ENCODE results near the gene C2orf68. TPM values are rescaled to one million over a fixed set of nuclear protein-coding genes. Genes with fewer than 3 reads are reported as not detected.

The C2orf68 gene
- total and polyA plus RNA-seq, 9 of the 15 experiments (the other 6 are each of a cell fraction or from before 2014, with no cell fraction given) = 22.1 to 50.0 (median 31.8) TPM

DNA sequence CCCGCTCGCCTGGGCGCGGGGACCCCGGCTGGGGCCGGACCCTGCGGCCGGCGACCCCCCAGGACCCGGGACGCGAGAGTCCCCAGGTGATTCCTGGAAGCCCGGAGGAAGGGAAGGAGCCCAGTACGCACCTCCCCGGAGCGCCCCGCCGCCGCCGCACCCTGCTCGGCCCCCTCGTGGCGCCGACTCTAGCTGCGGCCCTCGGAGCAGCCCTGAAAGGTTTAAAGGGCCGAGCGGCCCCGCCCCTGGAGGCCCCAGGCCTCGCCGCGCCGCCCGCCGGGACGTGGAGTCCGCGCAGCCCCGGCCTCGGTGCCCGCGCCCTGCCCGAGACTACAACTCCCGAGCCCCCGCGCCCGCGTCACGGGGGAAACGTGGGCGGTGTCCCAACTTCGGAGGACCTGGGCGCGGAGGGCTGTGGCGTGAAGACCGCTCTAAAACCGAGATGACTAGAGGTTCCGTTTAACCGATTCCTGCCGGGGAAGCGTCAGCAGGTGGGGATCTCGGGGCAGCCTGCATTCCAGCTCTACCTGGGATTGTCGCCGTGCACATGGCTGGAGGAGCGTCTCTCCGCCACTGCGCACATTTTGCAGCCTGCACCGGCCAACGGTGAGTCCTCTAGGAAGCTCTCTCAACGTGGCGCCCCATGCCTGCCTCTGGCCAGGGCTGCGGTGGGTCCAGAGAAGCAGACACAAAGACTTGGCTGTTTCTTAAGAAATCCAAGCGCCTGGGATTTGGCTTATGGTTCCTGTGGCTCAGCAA is 9.2 kb downstream of the C2orf68 start, which contains the start of gene TMEM150A (continued):
- peak in 1 of 3 experiments; percentile 32 for TF ChIP-seq YY1 (IDR thresholded peaks at IDR 0.05; ENCODE audit: borderline replicate concordance in 1 of 3, control insufficient read depth in 1 of 3, extremely low read depth in 1 of 3, insufficient read depth in 3 of 3, insufficient read length in 1 of 3, insufficient replicate concordance in 2 of 3, low read depth in 1 of 3, low read length in 2 of 3)
- peak; percentile 82 for TF ChIP-seq ZNF143 (CRISPR knock-in tag; IDR thresholded peaks at IDR 0.05)
- no peak for TF ChIP-seq CHCHD3 (CRISPR knock-in tag; IDR thresholded peaks at IDR 0.05)
- TF ChIP-seq, protein P1, sequence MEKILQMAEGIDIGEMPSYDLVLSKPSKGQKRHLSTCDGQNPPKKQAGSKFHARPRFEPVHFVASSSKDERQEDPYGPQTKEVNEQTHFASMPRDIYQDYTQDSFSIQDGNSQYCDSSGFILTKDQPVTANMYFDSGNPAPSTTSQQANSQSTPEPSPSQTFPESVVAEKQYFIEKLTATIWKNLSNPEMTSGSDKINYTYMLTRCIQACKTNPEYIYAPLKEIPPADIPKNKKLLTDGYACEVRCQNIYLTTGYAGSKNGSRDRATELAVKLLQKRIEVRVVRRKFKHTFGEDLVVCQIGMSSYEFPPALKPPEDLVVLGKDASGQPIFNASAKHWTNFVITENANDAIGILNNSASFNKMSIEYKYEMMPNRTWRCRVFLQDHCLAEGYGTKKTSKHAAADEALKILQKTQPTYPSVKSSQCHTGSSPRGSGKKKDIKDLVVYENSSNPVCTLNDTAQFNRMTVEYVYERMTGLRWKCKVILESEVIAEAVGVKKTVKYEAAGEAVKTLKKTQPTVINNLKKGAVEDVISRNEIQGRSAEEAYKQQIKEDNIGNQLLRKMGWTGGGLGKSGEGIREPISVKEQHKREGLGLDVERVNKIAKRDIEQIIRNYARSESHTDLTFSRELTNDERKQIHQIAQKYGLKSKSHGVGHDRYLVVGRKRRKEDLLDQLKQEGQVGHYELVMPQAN (IDR thresholded peaks at IDR 0.05; ENCODE audit: borderline replicate concordance) = peak; percentile 99
- TF ChIP-seq SMAD4 (CRISPR knock-in tag; conservative IDR thresholded peaks at IDR 0.05) = peak; percentile 89
- TF ChIP-seq ZNF3 (CRISPR knock-in tag; IDR thresholded peaks at IDR 0.05) = no peak
- TF ChIP-seq POLR2AphosphoS2 (IDR thresholded peaks at IDR 0.05; ENCODE audit: low read length) = no peak
- TF ChIP-seq, protein P2, sequence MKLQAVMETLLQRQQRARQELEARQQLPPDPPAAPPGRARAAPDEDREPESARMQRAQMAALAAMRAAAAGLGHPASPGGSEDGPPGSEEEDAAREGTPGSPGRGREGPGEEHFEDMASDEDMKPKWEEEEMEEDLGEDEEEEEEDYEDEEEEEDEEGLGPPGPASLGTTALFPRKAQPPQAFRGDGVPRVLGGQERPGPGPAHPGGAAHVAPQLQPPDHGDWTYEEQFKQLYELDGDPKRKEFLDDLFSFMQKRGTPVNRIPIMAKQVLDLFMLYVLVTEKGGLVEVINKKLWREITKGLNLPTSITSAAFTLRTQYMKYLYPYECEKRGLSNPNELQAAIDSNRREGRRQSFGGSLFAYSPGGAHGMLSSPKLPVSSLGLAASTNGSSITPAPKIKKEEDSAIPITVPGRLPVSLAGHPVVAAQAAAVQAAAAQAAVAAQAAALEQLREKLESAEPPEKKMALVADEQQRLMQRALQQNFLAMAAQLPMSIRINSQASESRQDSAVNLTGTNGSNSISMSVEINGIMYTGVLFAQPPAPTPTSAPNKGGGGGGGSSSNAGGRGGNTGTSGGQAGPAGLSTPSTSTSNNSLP (IDR thresholded peaks at IDR 0.05; ENCODE audit: borderline replicate concordance, low read depth, low read length) = no peak
- TF ChIP-seq ZNF780A (CRISPR knock-in tag; IDR thresholded peaks at IDR 0.05) = no peak
- TF ChIP-seq ELF4 (CRISPR knock-in tag; IDR thresholded peaks at IDR 0.05) = no peak
- peak; percentile 44 for TF ChIP-seq RBBP5 (IDR thresholded peaks at IDR 0.05; ENCODE audit: borderline replicate concordance, insufficient read depth, low read length, poor library complexity, severe bottlenecking)
- TF ChIP-seq JUNB (CRISPR knock-in tag; conservative IDR thresholded peaks at IDR 0.05) = no peak
- TF ChIP-seq, protein P3, sequence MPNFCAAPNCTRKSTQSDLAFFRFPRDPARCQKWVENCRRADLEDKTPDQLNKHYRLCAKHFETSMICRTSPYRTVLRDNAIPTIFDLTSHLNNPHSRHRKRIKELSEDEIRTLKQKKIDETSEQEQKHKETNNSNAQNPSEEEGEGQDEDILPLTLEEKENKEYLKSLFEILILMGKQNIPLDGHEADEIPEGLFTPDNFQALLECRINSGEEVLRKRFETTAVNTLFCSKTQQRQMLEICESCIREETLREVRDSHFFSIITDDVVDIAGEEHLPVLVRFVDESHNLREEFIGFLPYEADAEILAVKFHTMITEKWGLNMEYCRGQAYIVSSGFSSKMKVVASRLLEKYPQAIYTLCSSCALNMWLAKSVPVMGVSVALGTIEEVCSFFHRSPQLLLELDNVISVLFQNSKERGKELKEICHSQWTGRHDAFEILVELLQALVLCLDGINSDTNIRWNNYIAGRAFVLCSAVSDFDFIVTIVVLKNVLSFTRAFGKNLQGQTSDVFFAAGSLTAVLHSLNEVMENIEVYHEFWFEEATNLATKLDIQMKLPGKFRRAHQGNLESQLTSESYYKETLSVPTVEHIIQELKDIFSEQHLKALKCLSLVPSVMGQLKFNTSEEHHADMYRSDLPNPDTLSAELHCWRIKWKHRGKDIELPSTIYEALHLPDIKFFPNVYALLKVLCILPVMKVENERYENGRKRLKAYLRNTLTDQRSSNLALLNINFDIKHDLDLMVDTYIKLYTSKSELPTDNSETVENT (CRISPR knock-in tag; IDR thresholded peaks at IDR 0.05) = no peak
- peak; percentile 82; the same call in 1 of the 2 replicates for TF ChIP-seq RB1 (IDR thresholded peaks at IDR 0.05; ENCODE audit: low read depth)
- TF ChIP-seq ZNF316 (IDR thresholded peaks at IDR 0.05) = no peak
- no peak for TF ChIP-seq ZNF584 (CRISPR knock-in tag; IDR thresholded peaks at IDR 0.05; ENCODE audit: low read depth)
- TF ChIP-seq LEF1 (IDR thresholded peaks at IDR 0.05) = no peak
- TF ChIP-seq MAZ (CRISPR knock-in tag; conservative IDR thresholded peaks at IDR 0.05 in 1 of 2, IDR thresholded peaks at IDR 0.05 in 1 of 2) = peak; percentile 80 to 92
- TF ChIP-seq KDM5B (IDR thresholded peaks at IDR 0.05; ENCODE audit: insufficient replicate concordance, low read depth, low read length) = peak; percentile 17
- TF ChIP-seq CHD2 (IDR thresholded peaks at IDR 0.05; ENCODE audit: low read depth, low read length) = peak; percentile 58
- TF ChIP-seq PTRF (tag; IDR thresholded peaks at IDR 0.05) = no peak
